Lung (tissue), 12 donors: ENCODE data around the gene PEX14. TPM values are rescaled to one million over a fixed set of nuclear protein-coding genes. Genes with fewer than 3 reads are reported as not detected.

ENCODE experiments used
- ATAC-seq: fragments of 200-7000 bp; cut with Tn5 transposase; one replicate; pipeline ENCODE4 v1.9.1; 2020; ENCODE audit warnings: moderate number of reproducible peaks; ENCODE audit not compliant: insufficient read depth, low FRiP score
- DNase-seq, 3 donors: peaks; one replicate each; pipeline ENCODE4 v3.0.0-alpha.2; 2013 to 2017
- H3K27ac ChIP-seq, 2 donors: one replicate each; pipeline ENCODE4 v1.5.1; 2013; ENCODE audit warnings: mild to moderate bottlenecking in 2 of 2, moderate library complexity in 2 of 2, control low read depth in 1 of 2, inconsistent platforms in 1 of 2, low read depth in 1 of 2, low read length in 1 of 2
- H3K27me3 ChIP-seq, 3 donors: one replicate each; pipeline ENCODE4 v1.5.1; 2013; ENCODE audit warnings: low read length in 2 of 3; ENCODE audit not compliant: control insufficient read depth in 3 of 3, insufficient read depth in 3 of 3
- H3K36me3 ChIP-seq, 4 donors: one replicate each; pipeline ENCODE4 v1.5.1; 2013; ENCODE audit warnings: low read length in 4 of 4, mild to moderate bottlenecking in 1 of 4, moderate library complexity in 1 of 4; ENCODE audit not compliant: control insufficient read depth in 4 of 4, insufficient read depth in 4 of 4
- H3K4me1 ChIP-seq, 5 donors: one replicate each; pipeline ENCODE4 v1.5.1; 2013; ENCODE audit warnings: low read length in 5 of 5, mild to moderate bottlenecking in 2 of 5, moderate library complexity in 1 of 5; ENCODE audit not compliant: control insufficient read depth in 5 of 5, insufficient read depth in 5 of 5
- H3K4me3 ChIP-seq: one replicate; pipeline ENCODE4 v1.5.1; 2013; ENCODE audit warnings: mild to moderate bottlenecking, control low read depth, moderate library complexity
- H3K9ac ChIP-seq, 2 donors: one replicate each; pipeline ENCODE4 v1.5.1; 2013; ENCODE audit warnings: low read length in 2 of 2, control low read depth in 1 of 2; ENCODE audit not compliant: insufficient read depth in 1 of 2
- H3K9me3 ChIP-seq, 4 donors: one replicate each; pipeline ENCODE4 v1.5.1; 2013; ENCODE audit warnings: low read length in 3 of 4, mild to moderate bottlenecking in 1 of 4, moderate library complexity in 1 of 4; ENCODE audit not compliant: control insufficient read depth in 4 of 4, insufficient read depth in 3 of 4
- WGBS, 2 donors: extraction: QIAGEN DNeasy Blood & Tissue Kit; methylation state at CpG; one replicate each; pipeline ENCODE4 v1.1.7; 2013; 5-methylcytosine and 5-hydroxymethylcytosine counted together
- polyA plus RNA-seq, 2 donors: library from polyadenylated mRNA; stranded (reverse); fragments of 200-250 nt; gene quantifications; one replicate each; pipeline ENCODE4 v1.2.1, GENCODE V29; 2013
- total RNA-seq, 2 donors: library from RNA; depleted of rRNA in 1 of 2; stranded (reverse); fragments of >200 nt in 1 of 2; gene quantifications; one replicate each; pipeline ENCODE4 v1.2.1, GENCODE V29; 2014 to 2021
- TF ChIP-seq, protein P1 (sequence below): IDR thresholded peaks from 2 replicates; pipeline ENCODE4 v1.5.1; 2012; ENCODE audit warnings: mild to moderate bottlenecking; ENCODE audit errors: control extremely low read depth, extremely low read depth
- donor health status: control.
- donor health status: control.
- donor health status: Bipolar disorder and iron deficiency.
- donor health status: healthy.
- donor health status: DM: yes; HTN: yes; CAD: no.

PEX14 gene
- total and polyA plus RNA-seq, 4 donors = 18.1 to 29.2 (median 20.8) TPM

DNA sequence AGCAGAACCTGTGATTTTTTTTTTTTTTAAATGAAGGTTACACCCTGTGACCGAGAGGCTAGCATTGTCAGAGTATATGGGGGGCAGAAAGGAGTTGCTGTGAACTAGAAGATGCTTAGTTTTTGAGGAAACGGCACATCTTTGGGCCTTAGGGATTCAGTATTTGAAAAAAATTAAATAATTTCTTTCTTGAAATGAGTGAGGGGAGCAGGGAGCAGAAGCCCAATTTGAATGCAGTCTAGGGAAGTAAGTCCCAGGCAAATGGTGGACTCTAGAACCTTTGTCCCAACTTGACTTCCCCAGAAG lies 42.9 kb downstream of the PEX14 start:
- no peak for ATAC-seq
- peaks cover 5 to 21% (median 8%) of the 10 kb centered on the region in 5 donors for H3K4me1 ChIP-seq
- peaks cover 0 to 2% (median 0%) of the 10 kb centered on the region in 4 donors for H3K36me3 ChIP-seq
- no peak overlapping the region for H3K27ac ChIP-seq
- no peaks in the 10 kb centered on the region for H3K9me3 ChIP-seq
- TF ChIP-seq, protein P1, sequence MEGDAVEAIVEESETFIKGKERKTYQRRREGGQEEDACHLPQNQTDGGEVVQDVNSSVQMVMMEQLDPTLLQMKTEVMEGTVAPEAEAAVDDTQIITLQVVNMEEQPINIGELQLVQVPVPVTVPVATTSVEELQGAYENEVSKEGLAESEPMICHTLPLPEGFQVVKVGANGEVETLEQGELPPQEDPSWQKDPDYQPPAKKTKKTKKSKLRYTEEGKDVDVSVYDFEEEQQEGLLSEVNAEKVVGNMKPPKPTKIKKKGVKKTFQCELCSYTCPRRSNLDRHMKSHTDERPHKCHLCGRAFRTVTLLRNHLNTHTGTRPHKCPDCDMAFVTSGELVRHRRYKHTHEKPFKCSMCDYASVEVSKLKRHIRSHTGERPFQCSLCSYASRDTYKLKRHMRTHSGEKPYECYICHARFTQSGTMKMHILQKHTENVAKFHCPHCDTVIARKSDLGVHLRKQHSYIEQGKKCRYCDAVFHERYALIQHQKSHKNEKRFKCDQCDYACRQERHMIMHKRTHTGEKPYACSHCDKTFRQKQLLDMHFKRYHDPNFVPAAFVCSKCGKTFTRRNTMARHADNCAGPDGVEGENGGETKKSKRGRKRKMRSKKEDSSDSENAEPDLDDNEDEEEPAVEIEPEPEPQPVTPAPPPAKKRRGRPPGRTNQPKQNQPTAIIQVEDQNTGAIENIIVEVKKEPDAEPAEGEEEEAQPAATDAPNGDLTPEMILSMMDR = no peak
- DNase-seq = no peak
- H3K27me3 ChIP-seq = no peaks in the 10 kb centered on the region
- no peak overlapping the region for H3K9ac ChIP-seq
- 70 to 93% methylated on average over 2 of the region's 2 CpGs for WGBS, 2 donors
- no peak overlapping the region for H3K4me3 ChIP-seq

DNA sequence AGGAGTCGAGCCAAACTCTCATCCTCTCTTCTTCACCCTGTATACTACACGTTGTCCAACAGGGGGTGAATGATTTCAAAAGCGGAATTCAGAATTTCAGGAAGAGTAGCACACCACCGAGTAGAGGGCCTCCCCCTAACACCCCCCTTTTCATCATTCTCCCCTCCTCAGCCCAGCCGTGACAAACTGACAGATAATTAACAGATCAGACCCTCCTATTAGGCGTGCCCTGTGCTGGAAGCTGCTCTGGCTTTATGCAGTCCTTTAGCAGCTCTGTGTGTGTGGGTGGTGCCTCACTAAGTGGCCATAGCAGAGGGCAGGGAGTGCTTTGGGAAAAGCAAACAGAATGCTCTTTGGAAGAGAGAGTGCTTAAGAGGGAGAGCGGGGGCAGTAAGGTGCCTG lies 44.3 kb downstream of the PEX14 start:
- H3K9me3 ChIP-seq = no peaks in the 10 kb centered on the region
- no peaks in the 10 kb centered on the region for H3K27me3 ChIP-seq
- DNase-seq (peak; percentile 31 to 50 (median 33)), ATAC-seq (no peak)
- H3K36me3 ChIP-seq = peaks cover 0 to 2% (median 0%) of the 10 kb centered on the region in 4 donors
- no peak overlapping the region for H3K4me3 ChIP-seq
- TF ChIP-seq, protein P1 = no peak
- H3K4me1 ChIP-seq = peaks cover 5 to 30% (median 8%) of the 10 kb centered on the region in 5 donors
- peak overlapping the region in 1 of 2 donors; percentile 59 for H3K27ac ChIP-seq
- WGBS, 2 donors = 55 to 71% methylated on average over 7 of the region's 7 CpGs
- no peak overlapping the region for H3K9ac ChIP-seq

DNA sequence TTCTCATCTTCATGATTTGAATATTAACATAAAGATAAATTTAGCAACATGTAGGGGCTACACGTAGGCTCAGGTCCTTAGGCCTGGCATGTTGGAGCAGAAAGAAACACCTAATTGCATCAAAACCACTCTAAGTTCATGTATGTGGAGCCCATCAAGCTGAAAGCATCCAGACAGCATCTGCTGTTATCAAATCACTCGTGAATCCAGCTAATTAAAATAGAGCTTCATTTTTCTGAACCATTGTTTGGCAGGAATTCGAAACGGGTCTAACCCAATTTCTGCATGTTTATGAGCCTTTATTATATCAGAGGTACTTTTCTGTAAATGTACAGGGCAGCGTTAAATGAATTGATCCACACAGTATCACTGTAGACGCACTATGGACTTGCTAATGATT lies 45.7 kb downstream of the PEX14 start:
- ATAC-seq (no peak), DNase-seq (no peak)
- no peak overlapping the region for H3K9ac ChIP-seq
- no peak overlapping the region for H3K4me3 ChIP-seq
- peaks cover 0 to 2% (median 0%) of the 10 kb centered on the region in 4 donors for H3K36me3 ChIP-seq
- 94 to 98% methylated on average over 6 of the region's 6 CpGs for WGBS, 2 donors
- H3K27ac ChIP-seq = no peak overlapping the region
- TF ChIP-seq, protein P1 = no peak
- no peaks in the 10 kb centered on the region for H3K9me3 ChIP-seq
- peaks cover 5 to 26% (median 8%) of the 10 kb centered on the region in 5 donors for H3K4me1 ChIP-seq
- H3K27me3 ChIP-seq = no peaks in the 10 kb centered on the region

GRCh38 chr1:10520952-10521351 lies 46.2 kb downstream of the PEX14 start:
- Histone ChIP-seq H3K27ac (no peak overlapping the region), H3K9ac (no peak overlapping the region), H3K4me3 (no peak overlapping the region), H3K4me1 (peaks cover 5 to 23% (median 7%) of the 10 kb centered on the region in 5 donors), H3K36me3 (peaks cover 0 to 2% (median 0%) of the 10 kb centered on the region in 4 donors), H3K27me3 (no peaks in the 10 kb centered on the region), H3K9me3 (no peaks in the 10 kb centered on the region)
- TF ChIP-seq, protein P1 = no peak
- WGBS, 2 donors = 82 to 90% methylated on average over 1 of the region's 1 CpG
- DNase-seq (no peak), ATAC-seq (no peak)
